Embryonic facial prominence (tissue), 1 donor: ENCODE data around the gene BRINP2.
"Not testable (repeated sequence)": the region's sequence is repeated elsewhere in the genome, so short reads cannot be mapped to it uniquely, and the experiment has no call there.

ENCODE experiments used
- DNase-seq: peaks from one replicate; pipeline ENCODE4 v3.0.0-alpha.2; 2016; ENCODE audit errors: extremely low spot score

BRINP2 gene

DNA sequence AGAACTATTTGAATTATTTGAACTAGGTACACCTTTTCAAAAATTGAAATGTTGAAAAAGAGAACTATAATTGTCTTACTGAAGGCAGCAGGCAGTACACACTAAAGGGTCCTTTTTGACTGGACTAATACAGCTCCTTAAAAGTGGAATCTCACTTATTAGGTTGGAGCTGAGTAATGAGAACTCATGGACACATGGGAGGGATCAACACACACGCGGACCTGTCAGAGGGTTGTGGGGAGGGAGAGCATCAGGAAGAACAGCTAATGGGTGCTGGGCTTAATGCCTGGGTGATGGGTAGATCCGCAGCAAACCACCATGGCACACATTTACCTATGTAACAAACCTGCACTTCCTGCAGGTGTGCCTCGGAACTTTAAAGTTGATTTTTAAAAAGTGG lies 145.0 kb downstream of the BRINP2 start:
- DNase-seq = no peak

DNA sequence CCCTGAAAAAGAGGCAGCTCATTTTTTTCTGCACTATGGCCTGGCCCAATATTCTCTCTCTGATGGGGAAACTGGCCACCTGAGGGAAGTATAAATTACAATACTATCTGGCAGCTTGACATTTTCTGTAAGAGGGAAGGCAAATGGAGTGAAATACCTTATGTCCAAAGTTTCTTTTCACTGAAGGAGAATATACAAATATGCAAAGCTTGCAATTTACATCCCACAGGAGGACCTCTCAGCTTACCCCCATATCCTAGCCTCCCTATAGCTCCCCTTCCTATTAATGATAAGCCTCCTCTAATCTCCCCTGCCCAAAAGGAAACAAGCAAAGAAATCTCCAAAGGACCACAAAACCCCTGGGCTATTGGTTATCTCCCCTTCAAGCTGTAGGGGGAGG lies 150.7 kb downstream of the BRINP2 start:
- not testable (repeated sequence) for DNase-seq

DNA sequence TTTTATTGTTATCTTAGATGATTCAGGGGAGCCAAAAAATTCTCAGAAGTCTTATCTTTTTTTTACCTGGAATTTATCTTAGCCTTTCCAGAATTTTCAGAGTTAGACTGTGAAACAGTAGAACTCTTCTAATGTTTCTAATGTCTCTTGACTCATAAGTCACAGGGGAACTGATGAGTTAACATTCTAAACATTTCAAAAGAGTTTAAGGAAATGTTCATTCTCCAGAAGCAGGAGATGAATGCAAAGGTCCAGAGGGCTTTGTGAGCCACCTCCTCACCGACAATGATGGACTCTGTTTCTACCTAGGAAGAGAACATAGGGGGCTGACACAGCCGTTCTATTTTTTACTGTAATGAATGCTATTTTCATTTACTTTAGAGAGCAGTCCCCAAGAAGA lies 157.5 kb downstream of the BRINP2 start:
- DNase-seq = no peak

DNA sequence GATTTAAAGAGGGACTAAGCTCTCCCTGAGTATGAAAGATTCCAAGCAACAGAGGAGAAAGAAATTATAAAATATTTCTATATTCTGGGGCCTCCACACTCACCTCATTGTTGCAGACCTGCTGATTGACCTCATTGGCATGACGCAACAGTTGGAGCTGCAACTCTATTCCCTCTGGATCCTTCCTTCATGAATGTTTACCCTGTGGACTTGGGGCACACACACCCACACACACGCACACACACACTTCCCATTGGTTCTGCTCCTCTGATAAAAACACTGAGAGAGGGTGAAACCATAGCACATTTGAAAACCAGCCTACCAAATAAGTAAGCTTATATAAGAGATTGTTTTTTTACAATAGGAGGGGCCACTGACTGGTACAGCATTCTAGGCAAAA lies 159.1 kb downstream of the BRINP2 start:
- DNase-seq = no peak
